Embryonic facial prominence (tissue), 1 donor: ENCODE data around the gene NPPA.
A peak's percentile ranks its signal among the peaks of the same experiment; 100 is the strongest.
"Not testable (repeated sequence)": the region's sequence is repeated elsewhere in the genome, so short reads cannot be mapped to it uniquely, and the experiment has no call there.

Source experiments
- DNase-seq: peaks from one replicate; pipeline ENCODE4 v3.0.0-alpha.2; 2016; ENCODE audit errors: extremely low spot score

NPPA gene

GRCh38 chr1:11807133-11807532 lies 40.5 kb downstream of the NPPA start:
- DNase-seq = no peak

GRCh38 chr1:11806307-11806936 lies 41.2 kb downstream of the NPPA start:
- DNase-seq = no peak

- DNase-seq = peak; percentile 96
Observed at GRCh38 chr1:11805422-11806306, 41.9 kb downstream of the NPPA start, which contains the start of the genes CLCN6 and MTHFR. Gene CLCN6, plus strand, starts transcription at chr1:11806191. Its CDS starts 72 bp downstream, at chr1:11806263. Gene MTHFR, minus strand, starts transcription at chr1:11805964. Its CDS starts 2,848 bp downstream, at chr1:11803116.

GRCh38 chr1:11804666-11805421 lies 42.7 kb downstream of the NPPA start:
- DNase-seq = no peak

GRCh38 chr1:11803924-11804665 lies 43.5 kb downstream of the NPPA start:
- DNase-seq = not testable (repeated sequence)

GRCh38 chr1:11802973-11803885 lies 44.4 kb downstream of the NPPA start:
- peak; percentile 82 for DNase-seq

- no peak for DNase-seq
Observed at GRCh38 chr1:11802616-11802972, 45.0 kb downstream of the NPPA start.

- no peak for DNase-seq
Observed at GRCh38 chr1:11800756-11801433, 46.7 kb downstream of the NPPA start.

- DNase-seq = no peak
Observed at GRCh38 chr1:11800391-11800755, 47.2 kb downstream of the NPPA start.

GRCh38 chr1:11799896-11800295 lies 47.7 kb downstream of the NPPA start:
- no peak for DNase-seq

GRCh38 chr1:11799099-11799498 lies 48.5 kb downstream of the NPPA start:
- no peak for DNase-seq

GRCh38 chr1:11797525-11798216 lies 49.9 kb downstream of the NPPA start:
- no peak for DNase-seq

GRCh38 chr1:11796036-11796828 lies 51.4 kb downstream of the NPPA start:
- DNase-seq = no peak
